Fibroblast of lung (primary cell): ENCODE data around the gene CTNNA2.

Experiments
- EZH2 ChIP-seq: IDR thresholded peaks from 2 replicates; pipeline ENCODE4 v1.5.1; 2012; ENCODE audit warnings: low read length, control low read depth, mild to moderate bottlenecking; ENCODE audit errors: missing control alignments
- TF ChIP-seq, protein P1 (sequence below), 2 donors: IDR thresholded peaks in 1 of 2; conservative IDR thresholded peaks in 1 of 2; 1 replicate in 1 of 2; 2 replicates in 1 of 2; pipeline ENCODE4 v1.5.1; 2011 to 2012; ENCODE audit warnings: low read length in 2 of 2, control low read depth in 1 of 2, inconsistent platforms in 1 of 2, low read depth in 1 of 2, mild to moderate bottlenecking in 1 of 2

DNA sequence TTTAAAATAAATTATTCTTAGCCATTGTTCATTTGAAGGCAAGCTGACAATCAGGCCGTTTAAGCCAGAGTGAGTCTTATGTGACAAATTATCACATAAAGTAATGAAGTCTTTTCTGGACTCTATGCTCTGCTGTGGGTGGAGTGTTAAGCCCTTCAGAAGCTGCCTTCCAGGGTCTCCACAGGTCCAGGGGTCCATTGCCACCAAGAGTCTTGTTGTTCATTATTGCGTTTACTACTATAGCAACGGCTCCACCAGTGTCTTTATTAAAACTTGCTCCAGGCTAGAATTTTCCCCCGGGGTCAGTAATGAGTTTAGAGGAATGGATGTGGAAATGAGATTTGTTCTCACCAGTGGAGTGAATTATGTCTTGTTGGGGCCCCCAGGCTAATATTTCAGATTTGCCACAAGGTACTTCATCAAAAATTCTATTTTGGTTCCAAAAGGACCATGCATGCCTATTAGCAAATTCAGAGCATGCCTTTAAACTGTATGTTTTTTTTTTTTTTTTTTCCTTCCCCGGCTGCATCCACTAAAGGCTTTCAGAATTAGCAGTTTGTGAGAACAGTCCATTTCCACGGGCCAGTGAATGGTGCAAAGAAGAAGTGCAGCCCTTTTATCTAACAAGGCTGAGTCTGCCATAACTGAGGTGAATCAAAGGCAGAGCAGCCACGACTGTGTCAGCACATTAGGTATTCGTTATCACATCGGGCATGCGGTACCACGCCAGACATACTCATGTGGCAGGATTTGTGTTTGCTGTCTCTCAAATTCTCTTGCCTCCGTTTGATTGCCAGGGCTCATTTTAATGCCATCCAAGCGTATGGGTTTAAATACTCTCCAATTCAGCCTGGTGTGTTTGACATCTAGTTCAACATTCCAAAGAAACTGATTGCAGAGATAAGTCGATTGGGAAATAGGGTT lies 817.9 kb downstream of the CTNNA2 start:
- TF ChIP-seq, protein P1, sequence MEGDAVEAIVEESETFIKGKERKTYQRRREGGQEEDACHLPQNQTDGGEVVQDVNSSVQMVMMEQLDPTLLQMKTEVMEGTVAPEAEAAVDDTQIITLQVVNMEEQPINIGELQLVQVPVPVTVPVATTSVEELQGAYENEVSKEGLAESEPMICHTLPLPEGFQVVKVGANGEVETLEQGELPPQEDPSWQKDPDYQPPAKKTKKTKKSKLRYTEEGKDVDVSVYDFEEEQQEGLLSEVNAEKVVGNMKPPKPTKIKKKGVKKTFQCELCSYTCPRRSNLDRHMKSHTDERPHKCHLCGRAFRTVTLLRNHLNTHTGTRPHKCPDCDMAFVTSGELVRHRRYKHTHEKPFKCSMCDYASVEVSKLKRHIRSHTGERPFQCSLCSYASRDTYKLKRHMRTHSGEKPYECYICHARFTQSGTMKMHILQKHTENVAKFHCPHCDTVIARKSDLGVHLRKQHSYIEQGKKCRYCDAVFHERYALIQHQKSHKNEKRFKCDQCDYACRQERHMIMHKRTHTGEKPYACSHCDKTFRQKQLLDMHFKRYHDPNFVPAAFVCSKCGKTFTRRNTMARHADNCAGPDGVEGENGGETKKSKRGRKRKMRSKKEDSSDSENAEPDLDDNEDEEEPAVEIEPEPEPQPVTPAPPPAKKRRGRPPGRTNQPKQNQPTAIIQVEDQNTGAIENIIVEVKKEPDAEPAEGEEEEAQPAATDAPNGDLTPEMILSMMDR (conservative IDR thresholded peaks at IDR 0.05 in 1 of 2, IDR thresholded peaks at IDR 0.05 in 1 of 2; ENCODE audit: low read depth in 1 of 2, low read length in 2 of 2) = no peak
- no peak for TF ChIP-seq EZH2
